GM19438 (cell line): ENCODE data around the gene LCN2.
"Not testable (repeated sequence)": the region's sequence is repeated elsewhere in the genome, so short reads cannot be mapped to it uniquely, and the experiment has no call there.

Experiments used
- ATAC-seq: cut with Tn5 transposase; IDR thresholded peaks from one replicate; pipeline ENCODE4 v1.9.1; 2021; ENCODE audit warnings: low read depth; ENCODE audit not compliant: unreplicated experiment

Gene LCN2

GRCh38 chr9:128163523-128164306 is 14.5 kb downstream of the LCN2 start:
- no peak for ATAC-seq

DNA sequence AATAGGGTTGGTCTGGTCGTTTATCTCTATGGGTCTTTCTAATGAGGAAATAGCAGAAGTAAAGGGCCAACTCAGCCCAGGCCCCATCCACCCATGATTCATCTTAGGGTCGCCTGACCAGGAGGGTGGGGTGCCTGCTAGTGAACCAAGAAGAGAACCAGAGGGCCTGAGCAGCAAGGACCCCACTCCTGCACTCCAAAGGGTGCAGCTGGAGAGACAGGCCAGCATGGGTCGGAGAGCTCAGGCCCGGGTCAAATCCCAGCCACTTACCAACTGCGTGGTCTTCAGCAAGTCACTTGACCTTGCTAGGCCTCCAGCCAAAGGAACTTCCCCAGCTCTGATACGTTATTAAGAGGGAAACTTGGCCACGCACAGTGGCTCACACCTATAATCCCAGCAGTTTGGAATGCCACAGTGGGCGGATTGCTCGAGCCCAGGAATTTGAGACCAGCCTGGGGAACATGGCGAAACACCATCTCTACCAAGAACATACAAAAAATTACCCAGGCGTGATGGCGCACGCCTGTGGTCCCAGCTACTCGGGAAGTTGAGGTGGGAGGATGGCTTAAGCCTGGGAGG is 15.1 kb downstream of the LCN2 start:
- ATAC-seq = no peak

DNA sequence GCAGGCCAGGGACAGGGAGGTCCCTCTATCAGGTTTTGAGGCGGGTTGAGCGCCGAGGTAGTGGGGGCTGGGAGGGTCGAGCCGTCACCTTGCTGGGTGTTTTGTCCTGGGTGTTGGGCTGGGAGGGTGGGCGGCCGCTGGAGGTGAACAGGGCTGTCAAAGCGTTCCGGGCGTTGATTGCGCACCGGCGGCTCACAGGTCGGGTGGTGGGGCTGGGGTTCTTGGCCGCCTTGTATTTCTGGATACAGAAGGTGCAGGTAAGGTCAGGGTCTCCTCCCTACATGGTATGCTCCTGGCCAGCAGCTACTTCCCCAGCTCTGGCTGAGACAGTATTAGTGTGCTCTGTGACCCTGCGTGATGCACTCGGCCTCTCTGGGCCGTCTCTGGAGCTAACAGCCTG is 16.9 kb downstream of the LCN2 start:
- ATAC-seq = no peak

GRCh38 chr9:128167209-128167608 is 18.0 kb downstream of the LCN2 start:
- ATAC-seq = no peak

DNA sequence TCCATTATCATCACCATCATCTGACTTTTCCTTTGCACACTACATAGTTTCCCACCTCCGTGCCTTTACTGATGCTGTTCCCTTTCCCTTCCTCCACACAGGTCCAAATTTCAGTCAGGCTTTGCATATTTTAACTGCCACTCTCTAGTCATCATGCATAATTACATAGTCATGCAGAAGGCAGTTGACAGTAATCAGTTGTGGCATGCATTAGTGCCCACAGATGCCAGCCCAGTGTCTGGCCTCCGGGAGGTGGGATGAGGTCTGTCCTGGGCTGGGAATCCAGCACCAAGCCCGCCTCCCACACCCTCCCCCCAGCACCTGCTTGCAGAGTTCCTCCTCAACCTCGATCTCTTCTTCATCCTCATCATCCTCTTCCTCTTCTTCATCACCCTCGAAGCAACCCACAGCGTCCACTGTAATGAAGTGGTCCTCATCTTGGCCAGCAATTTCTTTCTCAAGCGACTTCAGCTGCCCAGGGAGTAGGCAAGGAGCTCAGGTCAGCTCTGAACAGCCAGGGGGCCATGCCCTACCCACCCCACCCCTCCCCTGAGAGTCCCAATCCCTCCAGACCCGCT is 19.6 kb downstream of the LCN2 start:
- no peak for ATAC-seq

DNA sequence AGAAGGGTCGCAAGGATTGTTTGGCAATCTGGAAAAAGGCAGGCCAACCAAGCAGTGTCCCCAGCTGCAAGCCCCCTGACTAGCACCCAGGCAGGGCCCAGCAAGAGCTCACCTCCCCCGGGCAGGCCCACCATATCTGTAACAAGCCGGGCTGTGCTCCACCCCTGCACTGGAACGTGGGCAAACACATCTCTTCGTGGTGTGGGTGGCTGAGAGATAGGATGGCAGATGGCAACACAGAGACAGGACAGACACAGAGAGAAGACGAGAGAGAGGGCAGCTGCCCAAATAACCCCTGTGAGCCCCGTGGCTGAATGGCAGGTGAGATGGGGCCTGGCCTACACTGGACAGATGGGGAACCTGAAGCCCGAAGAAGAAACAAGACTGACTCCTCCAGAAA is 20.2 kb downstream of the LCN2 start:
- ATAC-seq = no peak

GRCh38 chr9:128169925-128170324 is 20.7 kb downstream of the LCN2 start:
- no peak for ATAC-seq

GRCh38 chr9:128174062-128174461 is 24.8 kb downstream of the LCN2 start:
- ATAC-seq = no peak

DNA sequence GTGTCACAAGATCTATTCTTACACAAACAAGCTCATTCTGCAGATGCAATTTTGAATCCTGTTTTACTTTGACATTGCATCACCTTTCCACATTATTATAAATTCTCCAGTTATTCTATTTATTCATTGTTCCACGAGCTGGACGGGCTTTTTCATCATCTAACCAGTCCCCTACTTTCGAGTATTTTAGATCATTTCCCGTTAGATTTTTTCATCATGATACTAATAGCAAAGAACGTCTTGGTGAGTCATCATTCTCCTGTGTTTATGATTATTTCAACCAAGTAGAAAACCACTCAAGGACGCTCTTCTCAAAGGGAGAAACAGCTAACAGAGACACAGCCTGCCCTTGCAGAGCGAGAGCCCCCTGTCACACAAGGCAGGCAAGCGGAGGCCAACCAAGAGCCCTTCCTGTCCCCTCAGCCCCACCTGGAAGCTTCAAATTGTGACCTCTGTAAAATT is 25.9 kb downstream of the LCN2 start:
- no peak for ATAC-seq

- ATAC-seq = no peak
Measured at GRCh38 chr9:128175726-128176125, 26.5 kb downstream of the LCN2 start.

GRCh38 chr9:128178806-128179431 is 29.7 kb downstream of the LCN2 start:
- ATAC-seq = no peak

GRCh38 chr9:128180001-128180400 is 30.7 kb downstream of the LCN2 start:
- ATAC-seq = no peak

DNA sequence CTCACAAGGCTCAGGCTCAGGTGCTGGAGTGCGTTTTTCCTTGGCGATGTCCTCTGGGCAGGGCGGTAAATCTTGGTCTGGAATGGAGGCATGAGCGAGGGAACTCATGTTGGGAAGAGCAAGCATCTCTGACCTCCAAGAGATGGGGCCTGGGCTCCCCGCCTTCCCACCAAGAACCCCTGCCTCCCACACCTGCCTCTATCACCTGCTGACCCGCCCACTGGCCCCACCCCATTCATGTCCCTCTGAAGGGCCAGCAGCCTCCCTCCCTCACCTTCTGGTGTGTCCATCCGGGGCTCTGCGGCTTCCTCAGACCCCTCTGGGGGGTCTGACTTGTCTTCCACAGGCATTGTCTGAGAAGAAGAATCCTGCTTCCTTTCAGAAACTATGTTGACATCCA is 31.2 kb downstream of the LCN2 start:
- ATAC-seq = no peak

DNA sequence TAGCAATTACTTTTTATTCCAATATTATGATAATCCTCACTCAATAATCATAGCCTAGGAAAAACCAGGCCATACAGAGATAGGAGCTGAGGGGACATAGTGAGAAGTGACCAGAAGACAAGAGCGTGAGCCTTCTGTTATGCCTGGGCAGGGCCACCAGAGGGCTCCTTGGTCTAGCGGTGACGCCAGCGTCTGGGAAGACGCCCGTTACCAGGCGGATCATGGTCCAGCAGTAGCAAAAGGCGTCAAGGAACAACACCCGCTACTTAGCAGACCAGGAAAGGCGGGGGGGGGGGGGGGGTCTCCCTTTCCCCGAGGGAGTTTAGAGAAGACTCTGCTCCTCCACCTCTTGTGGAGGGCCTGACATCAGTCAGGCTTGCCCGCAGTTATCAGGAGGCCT is 32.2 kb downstream of the LCN2 start:
- ATAC-seq = not testable (repeated sequence)

- no peak for ATAC-seq
Measured at GRCh38 chr9:128182893-128183588, 33.8 kb downstream of the LCN2 start.

DNA sequence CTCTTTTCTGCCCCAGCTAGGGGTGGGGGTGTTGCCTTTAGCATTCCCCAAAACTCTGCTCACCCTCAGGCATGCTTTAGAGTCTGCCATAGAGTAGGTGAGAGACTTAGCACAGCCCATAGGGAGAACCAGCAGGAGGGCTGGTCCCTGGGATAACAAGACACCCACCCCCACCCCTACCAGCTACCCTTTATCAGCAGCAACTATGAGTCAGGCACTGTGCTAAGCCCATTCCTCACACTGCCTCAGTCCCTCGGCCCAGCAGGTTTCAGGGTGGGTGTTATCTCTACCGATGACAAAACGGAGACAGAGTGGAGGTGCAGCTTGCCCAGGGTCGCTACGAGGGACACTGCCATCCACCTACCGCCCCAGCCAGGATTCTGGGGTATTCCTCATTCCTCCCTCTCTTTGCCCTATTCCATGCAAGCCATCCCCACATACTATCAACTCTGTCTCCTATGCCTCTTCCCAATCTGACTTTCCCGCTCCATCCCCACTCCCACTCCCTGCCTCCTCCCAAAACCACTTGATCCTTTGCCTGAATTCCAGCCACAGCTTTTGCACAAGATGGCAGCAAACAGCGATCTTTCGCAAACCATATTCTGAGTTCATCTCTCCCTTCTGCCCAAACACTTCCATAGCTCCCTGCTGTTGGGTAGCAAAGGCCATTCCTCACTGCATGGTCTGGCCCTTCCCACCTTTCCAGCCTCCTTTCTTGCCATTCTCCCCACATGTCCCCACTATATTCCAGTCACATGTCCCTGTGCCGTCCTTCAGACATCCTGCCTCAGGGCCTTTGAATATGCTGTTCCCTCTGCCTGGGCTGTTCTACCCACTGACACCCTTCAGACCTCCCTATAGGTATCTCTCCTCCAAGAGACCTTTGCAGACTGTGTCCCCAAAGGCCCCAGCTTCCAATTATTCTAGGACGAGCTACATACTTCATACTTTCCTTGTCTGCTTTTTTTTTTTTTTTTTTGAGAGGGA is 37.0 kb downstream of the LCN2 start:
- ATAC-seq = no peak

DNA sequence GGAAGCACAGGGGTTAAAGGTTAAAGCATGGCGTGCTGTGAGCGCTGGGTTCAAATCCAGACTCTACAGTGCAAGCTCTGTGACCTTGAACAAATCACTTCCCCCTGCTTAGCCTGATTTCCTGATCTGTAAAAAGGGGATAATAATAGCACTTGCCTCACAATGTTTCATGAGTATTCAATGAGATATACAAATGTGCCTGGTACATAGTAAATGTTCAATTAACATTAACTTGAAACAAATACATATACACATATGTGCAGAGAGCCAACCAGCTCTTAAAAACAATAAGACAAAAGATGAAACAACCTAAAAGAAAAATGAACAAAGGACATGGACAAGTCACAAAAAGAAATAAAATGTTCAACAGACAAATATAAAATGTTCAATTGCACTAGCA is 38.1 kb downstream of the LCN2 start:
- no peak for ATAC-seq

DNA sequence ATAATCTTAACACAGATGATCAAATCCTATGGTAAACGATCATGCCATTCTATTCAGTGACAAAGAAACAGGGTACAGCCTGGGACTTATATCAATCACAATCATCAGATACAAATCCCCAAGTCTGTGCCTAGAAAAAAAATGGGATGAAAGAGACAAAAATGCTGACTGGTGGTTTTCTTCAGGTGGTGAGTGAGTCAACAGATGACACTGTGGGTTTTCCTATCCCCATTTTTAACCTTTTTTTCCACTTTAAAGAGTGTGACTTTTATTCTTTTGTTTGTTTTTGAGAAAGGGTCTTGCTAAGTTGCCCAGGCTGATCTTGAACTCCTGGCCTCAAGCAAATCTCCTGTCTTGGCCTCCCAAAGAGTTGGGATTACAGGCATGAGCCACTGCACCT is 39.0 kb downstream of the LCN2 start:
- no peak for ATAC-seq

DNA sequence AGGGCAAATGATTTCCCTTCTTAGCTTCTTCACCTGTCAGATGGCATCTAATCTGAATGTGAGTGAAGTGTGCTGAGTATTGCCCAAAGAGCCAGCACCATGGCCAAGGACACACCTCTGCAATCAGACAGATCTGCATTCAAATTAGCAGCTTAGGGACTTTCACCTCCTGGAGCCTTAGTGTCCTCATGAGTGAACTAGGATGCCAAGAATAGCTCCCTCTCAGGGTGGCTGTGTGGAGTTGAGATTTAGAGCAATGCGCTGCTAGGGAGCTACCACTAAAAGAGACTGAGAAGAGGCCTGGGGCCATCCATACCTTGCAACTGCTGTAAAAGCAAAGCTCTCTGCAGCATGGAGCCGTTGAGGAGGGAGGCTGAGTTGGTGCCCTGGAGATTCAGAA is 40.8 kb downstream of the LCN2 start:
- ATAC-seq = no peak
